ENCODE data around the gene SPTBN4. TPM values are rescaled to one million over a fixed set of nuclear protein-coding genes. Genes with fewer than 3 reads are reported as not detected.

SPTBN4 gene
- total RNA-seq, 1 donor from 2014 or later: 0.53 TPM

- Histone ChIP-seq H3K27me3 (ENCODE audit: low read depth) (no peaks in the 10 kb centered on the region), H3K4me1 (peaks cover 11% of the 10 kb centered on the region), H3K27ac (peak overlapping the region; percentile 66), H3K9me3 (no peaks in the 10 kb centered on the region), H3K4me3 (no peak overlapping the region), H3K36me3 (peaks cover 65% of the 10 kb centered on the region)
- intact Hi-C loops (cut with DNase I): no loop called here
- DNase-seq (no peak), ATAC-seq (no peak)
- TF ChIP-seq CTCF (IDR thresholded peaks at IDR 0.05): no peak
Measured at GRCh38 chr19:40580619-40581018, 113.8 kb downstream of the SPTBN4 start.

- ATAC-seq (no peak), DNase-seq (no peak)
- Histone ChIP-seq H3K4me1 (peaks cover 11% of the 10 kb centered on the region), H3K36me3 (peaks cover 74% of the 10 kb centered on the region), H3K27me3 (ENCODE audit: low read depth) (no peaks in the 10 kb centered on the region), H3K27ac (no peak overlapping the region), H3K4me3 (no peak overlapping the region), H3K9me3 (no peaks in the 10 kb centered on the region)
- intact Hi-C loops (cut with DNase I): no loop called here
- no peak for TF ChIP-seq CTCF (IDR thresholded peaks at IDR 0.05)
Measured at GRCh38 chr19:40581531-40581930, 114.7 kb downstream of the SPTBN4 start.

GRCh38 chr19:40582467-40582866 is 115.7 kb downstream of the SPTBN4 start:
- Histone ChIP-seq H3K9me3 (no peaks in the 10 kb centered on the region), H3K4me3 (no peak overlapping the region), H3K27me3 (ENCODE audit: low read depth) (no peaks in the 10 kb centered on the region), H3K27ac (no peak overlapping the region), H3K4me1 (peaks cover 8% of the 10 kb centered on the region), H3K36me3 (peaks cover 83% of the 10 kb centered on the region)
- no peak for DNase-seq
- no peak for ATAC-seq
- intact Hi-C loops (cut with DNase I): no loop called here
- TF ChIP-seq CTCF (IDR thresholded peaks at IDR 0.05): no peak

- Histone ChIP-seq H3K27me3 (ENCODE audit: low read depth) (no peaks in the 10 kb centered on the region), H3K27ac (no peak overlapping the region), H3K4me1 (peaks cover 2% of the 10 kb centered on the region), H3K4me3 (no peak overlapping the region), H3K9me3 (no peaks in the 10 kb centered on the region), H3K36me3 (peaks cover 92% of the 10 kb centered on the region)
- no peak for DNase-seq
- no peak for TF ChIP-seq CTCF (IDR thresholded peaks at IDR 0.05)
- intact Hi-C loops (cut with DNase I): no loop called here
- no peak for ATAC-seq
Measured at GRCh38 chr19:40583283-40583682, 116.5 kb downstream of the SPTBN4 start.

GRCh38 chr19:40584007-40584406 is 117.2 kb downstream of the SPTBN4 start:
- no peak for DNase-seq
- TF ChIP-seq CTCF (IDR thresholded peaks at IDR 0.05): no peak
- Histone ChIP-seq H3K27ac (no peak overlapping the region), H3K4me3 (no peak overlapping the region), H3K9me3 (no peaks in the 10 kb centered on the region), H3K27me3 (ENCODE audit: low read depth) (no peaks in the 10 kb centered on the region), H3K36me3 (peaks cover 94% of the 10 kb centered on the region), H3K4me1 (no peaks in the 10 kb centered on the region)
- ATAC-seq: no peak
- intact Hi-C loops (cut with DNase I): no loop called here
